Measurements from ENCODE around the gene COPS7B.
A peak's percentile ranks its signal among the peaks of the same experiment; 100 is the strongest.

Gene COPS7B

DNA sequence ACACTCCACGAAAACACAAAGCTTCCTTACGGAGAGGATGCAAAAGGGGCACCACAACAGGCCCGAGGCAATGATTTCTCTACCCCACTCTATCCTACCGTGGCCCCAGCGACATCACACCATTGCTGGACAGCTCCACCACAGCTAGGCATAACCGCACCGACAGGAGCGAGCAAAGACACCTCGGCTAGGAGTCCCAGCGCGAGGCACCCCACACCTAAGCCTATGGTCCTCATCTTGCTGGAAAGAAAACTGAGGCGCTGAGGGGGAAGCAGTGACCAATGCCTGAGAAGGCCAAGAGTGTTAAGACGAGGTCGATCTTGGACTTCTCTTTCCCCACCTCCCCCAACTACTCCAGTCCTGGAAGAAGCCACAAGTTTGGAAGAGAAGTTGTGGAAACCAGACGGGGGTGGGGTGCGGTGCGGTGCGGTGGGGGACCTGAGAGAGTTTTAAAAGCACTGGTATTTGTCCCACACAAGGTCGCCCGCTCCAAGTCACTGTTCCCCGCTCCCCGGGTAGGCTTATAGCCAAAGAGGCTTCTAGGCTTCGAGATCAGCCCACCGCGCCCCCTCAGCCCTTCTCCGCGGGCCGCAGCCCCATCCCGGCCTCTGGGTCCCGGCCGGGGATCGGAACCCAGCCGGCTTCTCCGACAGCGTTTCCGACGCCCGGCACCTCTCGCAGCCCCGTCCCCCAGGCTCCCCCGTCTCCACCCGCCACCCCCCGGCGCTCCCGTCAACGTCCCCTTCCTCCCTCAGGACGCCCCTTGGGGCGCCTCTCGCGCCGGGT, 5.9 kb upstream of the COPS7B start:
- no peak for DNase-seq (ENCODE audit: insufficient read length, low spot score)
- TF ChIP-seq, protein P1, sequence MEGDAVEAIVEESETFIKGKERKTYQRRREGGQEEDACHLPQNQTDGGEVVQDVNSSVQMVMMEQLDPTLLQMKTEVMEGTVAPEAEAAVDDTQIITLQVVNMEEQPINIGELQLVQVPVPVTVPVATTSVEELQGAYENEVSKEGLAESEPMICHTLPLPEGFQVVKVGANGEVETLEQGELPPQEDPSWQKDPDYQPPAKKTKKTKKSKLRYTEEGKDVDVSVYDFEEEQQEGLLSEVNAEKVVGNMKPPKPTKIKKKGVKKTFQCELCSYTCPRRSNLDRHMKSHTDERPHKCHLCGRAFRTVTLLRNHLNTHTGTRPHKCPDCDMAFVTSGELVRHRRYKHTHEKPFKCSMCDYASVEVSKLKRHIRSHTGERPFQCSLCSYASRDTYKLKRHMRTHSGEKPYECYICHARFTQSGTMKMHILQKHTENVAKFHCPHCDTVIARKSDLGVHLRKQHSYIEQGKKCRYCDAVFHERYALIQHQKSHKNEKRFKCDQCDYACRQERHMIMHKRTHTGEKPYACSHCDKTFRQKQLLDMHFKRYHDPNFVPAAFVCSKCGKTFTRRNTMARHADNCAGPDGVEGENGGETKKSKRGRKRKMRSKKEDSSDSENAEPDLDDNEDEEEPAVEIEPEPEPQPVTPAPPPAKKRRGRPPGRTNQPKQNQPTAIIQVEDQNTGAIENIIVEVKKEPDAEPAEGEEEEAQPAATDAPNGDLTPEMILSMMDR (IDR thresholded peaks at IDR 0.05; ENCODE audit: insufficient read depth, missing control alignments) = no peak
- no peak for FAIRE-seq

DNA sequence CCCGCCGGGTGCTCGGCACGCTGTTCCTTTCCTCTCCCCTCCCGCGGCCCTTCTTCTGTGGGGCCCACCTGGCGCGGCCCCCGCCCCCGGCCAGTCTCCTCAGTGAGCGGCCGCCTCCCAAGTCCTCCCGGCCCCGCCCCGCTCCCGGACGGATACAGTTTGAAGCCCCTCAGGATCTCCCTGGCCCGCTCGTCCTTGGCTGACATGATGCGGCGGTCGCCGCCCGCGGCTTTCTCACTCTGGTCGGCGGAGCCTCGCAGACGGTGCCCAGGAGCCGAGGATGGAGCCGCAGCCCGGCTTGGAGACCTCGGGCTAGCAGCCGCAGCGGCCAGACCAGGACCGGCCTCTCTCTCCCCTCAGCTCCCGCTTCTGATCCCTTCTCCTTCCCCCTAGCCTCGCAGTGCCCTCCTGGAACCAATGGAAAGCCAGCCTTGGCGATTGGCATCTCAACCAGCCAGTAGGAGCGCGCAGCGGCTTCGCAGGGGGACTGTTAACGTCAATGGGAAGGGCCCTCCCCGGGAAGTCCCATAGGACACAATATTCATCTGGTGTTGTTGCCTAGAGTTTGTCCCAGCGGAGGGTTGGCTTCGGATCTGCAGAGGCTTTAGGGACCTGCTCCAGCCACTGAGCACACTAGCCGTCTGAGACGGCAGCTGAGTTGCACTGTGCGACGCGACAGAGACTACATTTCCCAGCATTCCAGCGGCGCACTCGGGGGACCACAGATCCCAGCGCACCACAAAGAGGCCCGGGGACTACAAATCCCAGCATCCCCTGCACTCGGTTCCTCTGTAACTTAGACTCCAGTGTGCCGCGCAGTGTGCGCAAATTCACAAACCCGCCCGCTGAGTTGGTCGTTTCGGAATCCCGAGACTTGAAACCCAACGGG, 5.1 kb upstream of the COPS7B start, which contains the start of gene PDE6D:
Gene PDE6D (minus strand): TSS at position 374 of the 889 bp plus-strand sequence. CDS start 168 bp downstream, at position 206.
- peak; percentile 32 for FAIRE-seq
- TF ChIP-seq, protein P1 (IDR thresholded peaks at IDR 0.05; ENCODE audit: insufficient read depth, missing control alignments) = no peak
- peak; percentile 97 for DNase-seq (ENCODE audit: insufficient read length, low spot score)

DNA sequence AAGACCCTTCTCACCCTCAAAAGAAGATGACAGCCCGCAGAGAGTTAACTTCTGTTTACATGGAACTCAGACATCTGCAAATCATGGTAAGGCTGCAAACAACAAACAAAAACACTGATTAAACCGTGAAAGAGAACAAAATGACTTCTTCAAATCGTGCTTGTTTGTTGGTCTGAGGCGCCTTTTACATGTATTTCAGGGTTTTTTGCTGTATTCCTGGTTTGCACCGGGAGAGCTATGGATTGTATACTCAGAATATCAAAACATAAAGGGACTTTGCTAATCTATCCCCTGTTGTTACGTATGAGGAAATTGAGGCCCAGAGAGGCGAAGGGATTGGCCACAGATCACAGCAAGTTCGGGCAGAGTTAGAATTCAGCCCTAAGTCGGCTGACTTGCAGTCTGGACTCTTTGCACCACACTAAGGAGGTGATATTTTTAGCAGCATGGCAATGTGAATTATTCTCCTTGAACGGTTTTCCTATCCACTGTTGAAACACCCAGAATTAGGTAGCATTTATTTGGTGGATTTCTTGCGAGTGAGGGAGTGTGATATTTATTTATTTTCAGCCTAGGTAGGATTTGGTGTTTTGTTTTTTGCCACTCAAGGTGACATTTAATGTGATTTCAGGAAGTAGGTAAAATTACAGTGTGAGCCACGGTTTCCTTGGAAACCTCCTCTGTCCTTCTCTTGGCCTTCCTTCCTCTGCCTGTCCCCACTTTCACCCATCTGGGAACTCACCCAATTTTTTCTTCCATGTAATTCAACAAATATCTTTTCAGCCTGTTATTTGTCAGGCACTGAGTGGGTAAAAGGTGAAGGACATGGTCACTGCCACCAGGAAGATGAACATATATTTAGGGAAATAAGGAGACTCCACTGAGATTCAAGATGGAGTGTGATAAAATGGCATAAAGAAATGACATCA, 4.2 kb upstream of the COPS7B start:
- TF ChIP-seq, protein P1 (IDR thresholded peaks at IDR 0.05; ENCODE audit: insufficient read depth, missing control alignments) = no peak
- no peak for FAIRE-seq
- no peak for DNase-seq (ENCODE audit: insufficient read length, low spot score)

DNA sequence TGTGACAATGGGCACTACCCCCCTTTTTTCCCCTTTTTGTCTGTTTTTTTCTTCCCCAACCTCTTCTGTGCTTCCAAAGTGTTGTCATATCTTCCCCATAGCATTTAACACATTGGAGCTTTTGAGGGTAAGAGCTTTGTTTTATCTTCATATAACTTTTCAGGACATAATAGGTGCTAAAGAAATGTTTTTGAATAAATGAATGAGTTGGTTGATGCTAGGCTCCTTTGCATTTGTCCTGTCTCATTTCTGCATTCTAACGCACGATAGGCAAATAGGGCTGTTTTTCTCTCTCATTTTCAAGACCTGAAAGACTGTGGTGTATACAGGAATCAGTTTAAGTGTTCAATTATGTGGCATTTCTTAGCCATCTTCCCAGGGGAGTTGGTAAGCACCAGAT, 832 bp upstream of the COPS7B start:
- FAIRE-seq (no peak), DNase-seq (ENCODE audit: insufficient read length, low spot score) (no peak)
- TF ChIP-seq, protein P1 (IDR thresholded peaks at IDR 0.05; ENCODE audit: insufficient read depth, missing control alignments) = no peak

DNA sequence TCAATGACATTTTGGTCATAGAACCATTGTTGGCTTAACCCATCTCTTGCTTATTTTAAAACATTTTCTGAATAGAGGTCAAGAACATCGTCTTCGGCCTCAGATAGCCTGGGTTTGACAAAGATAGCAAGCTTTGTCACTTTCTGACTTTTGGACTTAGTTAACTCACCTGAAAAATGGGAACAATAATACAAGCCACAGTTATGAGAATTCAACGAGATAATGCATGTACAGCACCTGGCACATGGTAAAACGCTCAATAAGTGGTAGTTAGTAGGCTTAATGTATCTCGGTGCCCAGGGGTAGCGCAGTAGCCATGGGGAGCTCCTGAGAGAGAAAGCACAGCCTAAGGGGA, 446 bp upstream of the COPS7B start:
- FAIRE-seq (no peak), DNase-seq (ENCODE audit: insufficient read length, low spot score) (no peak)
- TF ChIP-seq, protein P1 (IDR thresholded peaks at IDR 0.05; ENCODE audit: insufficient read depth, missing control alignments) = no peak

DNA sequence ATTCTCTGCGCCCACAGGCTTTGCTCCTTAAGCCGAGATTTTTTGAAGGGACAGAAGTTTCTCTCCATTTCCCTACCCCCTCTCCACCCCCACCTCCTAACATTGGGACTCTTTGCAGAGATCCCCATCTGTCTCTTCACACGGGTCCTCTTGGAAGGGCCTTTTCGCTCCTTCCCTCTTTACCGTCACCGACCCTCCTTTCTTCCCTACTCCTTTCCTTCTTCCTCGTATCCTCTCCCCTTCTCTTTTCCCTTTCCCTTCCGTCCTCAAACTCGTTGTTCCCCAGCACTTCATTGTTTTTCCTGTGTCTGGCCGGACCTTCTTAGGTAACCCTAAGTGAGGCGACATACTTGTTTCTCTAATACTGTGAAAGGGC, 660 bp downstream of the COPS7B start:
- TF ChIP-seq, protein P1 (IDR thresholded peaks at IDR 0.05; ENCODE audit: insufficient read depth, missing control alignments) = no peak
- DNase-seq (ENCODE audit: insufficient read length, low spot score) (no peak), FAIRE-seq (no peak)
